DMS 273 (cell line): ENCODE results near the gene INPP5A.

Experiments used
- DNase-seq: peaks from one replicate; lab custom pipeline; 2025; ENCODE audit not compliant: unreplicated experiment; lab: John Stamatoyannopoulos, UW

Gene INPP5A

DNA sequence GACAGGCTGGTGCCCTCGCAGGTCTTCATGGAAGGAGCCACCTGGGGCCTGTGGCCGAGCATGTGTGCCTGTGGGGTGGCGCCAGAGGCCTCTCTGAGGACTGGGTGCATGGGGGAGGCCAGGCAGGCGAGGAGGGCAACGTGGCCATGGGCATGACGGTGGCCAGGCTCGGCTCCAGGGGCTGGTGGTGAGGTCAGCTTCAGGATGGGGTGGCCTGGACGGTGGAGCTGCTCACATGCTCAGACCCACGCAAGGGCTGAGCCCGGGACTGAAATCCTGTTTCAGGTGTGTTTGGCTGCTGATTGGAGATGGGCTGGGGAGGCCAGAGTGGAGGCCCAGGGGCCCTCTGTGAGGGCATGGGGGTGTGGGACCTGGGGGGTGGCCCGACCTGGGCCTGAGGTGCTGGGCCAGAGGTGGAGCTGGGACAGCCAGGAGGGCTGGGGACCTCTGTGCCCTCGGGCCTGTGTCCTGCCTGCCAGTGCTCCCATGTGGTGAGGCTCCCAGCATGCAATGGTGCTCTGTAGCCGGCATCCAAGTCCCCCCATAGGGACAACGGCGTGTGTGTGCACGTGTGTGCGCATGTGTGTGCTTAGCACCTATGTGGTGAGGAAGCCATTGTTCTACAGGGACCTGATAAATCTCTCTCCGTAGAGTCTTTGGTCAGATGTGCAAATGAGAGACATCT is 71.1 kb downstream of the INPP5A start:
- no peak for DNase-seq

DNA sequence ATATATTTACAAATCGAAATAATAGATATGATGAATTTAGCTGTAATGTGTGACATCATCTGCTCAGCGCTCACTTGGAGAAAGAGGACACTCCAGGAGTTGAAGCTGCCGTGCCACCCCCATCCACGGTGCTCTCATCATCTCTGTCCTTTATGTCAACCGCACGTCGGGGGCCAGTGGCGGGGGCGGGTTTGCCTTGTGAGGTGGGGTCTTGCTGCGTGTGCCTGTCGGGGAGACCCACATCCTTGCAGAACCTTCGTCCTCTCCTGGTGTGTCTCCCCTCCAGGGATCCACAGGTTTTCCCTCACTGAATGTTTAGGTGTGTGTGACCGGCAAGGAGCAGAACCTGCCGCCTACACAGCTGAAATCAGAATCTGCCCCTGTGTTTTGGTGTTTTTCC is 71.6 kb downstream of the INPP5A start:
- DNase-seq: no peak

DNA sequence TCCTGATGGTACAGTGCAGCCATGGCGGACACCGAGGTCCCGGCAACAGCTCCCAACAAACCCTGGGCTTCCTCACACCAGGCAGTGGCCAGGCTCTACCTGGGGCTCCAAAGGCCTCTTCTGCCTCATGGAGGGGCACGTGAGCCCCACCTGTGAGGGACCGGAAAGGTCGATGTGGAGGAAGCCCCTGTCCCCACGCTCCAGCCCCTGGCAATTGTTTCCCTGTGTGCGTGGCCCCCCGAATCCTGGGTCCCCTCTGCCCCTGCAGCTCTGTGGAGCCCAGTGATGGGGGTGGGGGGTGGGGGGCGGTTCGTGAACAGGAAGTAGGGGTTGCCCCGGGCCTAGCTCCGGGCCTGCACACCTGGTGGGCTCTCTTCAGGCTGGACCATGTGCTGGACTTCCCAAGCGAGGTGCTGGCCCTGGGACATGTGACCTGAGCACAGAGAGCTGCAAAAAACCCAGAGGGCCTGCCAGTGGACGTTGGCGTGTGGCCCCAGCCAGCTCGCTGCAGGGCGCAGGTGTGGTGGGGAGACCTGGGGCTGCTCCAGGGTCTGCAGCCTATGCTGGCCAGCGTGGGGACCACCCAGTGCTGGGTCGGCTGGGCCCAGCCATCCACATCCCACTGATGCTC is 72.6 kb downstream of the INPP5A start:
- DNase-seq: no peak

DNA sequence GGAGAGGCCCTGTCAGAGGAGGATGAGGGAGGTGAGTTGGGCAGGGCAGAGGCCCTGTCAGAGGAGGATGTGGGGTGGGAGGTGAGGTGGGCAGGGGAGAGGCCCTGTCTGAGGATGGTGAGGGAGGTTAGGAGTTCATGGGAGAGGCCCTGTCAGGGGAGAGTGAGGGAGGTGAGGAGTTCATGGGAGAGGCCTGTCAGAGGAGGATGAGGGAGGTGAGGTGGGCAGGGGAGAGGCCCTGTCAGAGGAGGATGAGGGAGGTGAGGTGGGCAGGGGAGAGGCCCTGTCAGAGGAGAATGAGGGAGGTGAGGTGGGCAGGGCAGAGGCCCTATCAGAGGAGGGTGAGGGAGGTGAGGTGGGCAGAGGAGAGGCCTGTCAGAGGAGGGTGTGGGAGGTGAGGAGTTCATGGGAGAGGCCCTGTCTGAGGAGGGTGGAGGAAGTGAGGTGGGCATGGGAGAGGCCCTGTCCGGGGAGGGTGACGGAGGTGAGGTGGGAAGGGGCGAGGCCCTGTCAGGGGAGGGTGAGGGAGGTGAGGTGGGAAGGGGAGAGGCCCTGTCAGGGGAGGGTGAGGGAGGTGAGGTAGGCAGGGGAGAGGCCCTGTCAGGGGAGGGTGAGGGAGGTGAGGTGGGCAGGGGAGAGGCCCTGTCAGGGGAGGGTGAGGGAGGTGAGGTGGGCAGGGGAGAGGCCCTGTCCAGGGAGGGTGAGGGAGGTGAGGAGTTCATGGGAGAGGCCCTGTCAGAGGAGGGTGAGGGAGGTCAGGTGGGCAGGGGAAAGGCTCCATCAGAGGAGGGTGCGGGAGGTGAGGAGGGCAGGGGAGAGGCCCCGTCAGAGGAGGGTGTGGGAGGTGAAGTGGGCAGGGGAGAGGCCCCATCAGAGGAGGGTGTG is 73.7 kb downstream of the INPP5A start:
- no peak for DNase-seq

DNA sequence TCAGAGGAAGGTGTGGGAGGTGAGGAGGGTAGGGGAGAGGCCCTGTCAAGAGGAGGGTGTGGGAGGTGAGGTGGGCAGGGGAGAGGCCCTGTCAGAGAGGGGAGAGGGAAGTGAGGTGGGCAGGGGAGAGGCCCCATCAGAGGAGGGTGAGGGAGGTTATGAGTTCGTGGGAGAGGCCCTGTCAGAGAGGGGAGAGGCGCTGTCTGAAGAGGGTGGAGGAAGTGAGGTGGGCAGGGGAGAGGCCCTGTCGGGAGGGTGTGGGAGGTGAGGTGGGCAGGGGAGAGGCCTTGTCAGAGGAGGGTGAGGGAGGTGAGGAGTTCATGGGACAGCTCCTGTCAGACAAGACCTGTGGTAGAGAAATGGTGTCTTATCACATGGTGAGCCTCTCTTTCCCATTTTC is 74.4 kb downstream of the INPP5A start:
- no peak for DNase-seq

DNA sequence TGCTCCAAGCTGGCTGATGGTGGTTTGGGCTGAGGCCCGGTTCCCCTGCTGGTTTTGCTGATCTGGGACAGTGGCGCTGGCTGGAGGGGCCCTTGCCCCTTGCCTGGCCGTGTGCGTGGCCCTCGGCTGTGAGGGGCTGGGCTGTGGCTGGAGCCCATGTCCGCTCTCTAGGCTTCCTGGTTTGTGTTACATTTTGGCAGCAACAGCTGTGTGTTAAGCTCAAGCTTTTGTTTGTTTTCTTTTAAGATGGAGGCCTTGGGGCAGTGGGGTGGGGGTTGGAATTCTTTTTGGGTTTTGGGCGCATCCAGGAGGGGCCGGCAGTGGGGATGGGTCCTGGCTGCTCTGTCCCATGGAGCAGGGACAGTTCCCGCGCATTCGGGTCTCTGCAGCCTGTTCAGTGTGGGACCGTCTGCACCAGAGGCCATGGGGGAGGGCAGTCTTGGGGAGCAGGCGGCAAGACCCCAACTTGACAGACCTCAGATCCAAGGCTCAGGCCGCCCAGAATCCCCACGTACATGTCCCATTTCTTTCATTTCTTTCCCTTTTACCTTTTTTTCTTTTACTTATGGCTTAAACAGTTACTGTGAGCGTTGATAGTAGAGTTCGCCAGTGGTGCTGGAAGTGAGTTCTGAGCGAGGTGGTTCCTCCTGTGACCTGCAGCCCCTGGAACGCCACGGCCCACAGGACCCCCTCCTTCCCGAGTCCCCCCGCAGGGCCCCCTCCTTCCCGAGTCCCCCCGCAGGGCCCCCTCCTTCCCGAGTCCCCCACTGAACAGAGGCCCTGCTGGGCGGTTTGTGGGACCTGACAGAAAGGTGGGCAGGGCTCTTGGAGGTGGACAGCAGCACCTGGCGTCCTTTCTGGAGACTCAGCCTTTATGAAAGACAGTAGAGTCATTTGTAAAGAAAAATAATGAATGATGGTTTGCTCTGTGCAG is 75.3 kb downstream of the INPP5A start:
- no peak for DNase-seq

DNA sequence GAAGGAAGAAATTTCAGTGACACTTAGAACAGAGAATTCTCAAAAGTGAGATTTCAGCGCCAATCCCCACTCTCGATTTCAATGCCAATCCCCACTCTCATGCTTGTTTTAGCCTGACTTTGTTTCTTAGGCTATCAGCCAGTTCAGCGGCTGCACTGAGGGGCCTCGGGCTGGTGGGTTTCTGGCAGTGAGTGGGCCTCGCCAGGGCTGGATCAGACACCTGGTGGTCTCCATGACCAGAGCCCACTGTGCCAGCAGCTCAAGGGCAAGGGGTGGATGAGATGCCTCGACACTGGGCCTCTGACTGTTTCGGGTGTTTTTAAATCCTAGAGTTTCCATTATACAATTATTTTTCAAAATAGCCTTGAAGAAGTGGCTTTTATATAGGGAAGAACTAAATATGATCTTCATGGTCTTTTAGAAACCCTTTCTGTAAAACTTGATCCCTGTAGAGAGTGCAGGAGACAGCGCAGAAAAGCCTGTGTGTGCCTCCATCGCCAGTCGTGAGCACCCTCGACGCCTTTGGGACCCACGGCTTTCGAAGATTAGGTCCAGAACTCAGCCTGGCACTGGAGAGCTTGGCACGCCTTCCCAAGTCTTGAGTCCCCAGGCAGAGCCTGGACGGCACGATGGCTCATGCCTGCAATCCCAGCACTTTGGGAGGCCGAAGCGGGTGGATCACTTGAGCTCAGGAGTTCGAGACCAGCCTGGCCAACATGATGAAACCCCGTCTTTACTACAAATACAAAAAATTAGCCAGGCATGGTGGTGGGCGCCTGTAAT is 76.2 kb downstream of the INPP5A start:
- DNase-seq: no peak

DNA sequence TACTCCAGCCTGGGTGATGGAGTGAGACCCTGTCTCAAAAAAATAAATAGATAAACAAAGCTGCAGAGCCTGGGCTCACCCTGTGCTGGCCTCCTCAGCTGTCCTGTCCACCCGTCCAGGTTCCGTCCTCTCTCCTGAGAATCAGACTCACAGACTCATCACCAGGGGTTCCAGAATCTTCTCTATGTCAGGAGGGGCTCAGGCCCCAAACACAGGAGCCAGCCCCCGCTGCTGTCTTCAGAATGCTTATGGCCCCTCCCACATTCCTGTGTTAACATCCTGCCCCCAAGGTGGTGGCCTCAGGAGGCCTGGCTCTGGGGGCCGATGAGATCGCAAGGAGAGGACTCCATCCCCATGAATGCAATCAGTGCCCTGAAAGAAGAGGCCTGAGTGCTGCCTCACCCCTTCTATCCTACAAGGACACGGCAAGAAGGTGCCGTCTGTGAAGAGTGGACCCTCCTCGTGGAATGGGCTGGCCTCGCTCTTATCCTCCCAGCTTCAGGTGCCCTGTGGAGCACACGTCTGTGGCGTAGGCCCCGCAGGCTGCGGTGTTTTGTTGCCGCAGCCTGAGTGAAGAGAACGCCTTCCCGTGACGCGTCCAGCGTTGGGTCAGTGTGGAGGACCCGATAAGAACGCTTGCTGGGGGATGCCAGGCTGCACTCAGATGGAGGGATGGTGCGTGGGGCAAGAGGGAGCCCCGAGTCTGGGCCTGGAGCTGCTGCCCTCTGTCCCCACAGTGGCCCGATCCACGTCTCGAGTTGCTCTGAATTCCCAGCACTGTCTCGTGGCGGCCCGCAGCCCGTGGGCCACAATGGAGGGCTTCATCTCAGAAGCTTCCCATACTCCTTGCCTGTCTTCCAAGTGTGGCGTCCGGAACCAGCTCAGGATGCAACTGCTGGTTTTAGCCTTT is 77.1 kb downstream of the INPP5A start:
- no peak for DNase-seq

DNA sequence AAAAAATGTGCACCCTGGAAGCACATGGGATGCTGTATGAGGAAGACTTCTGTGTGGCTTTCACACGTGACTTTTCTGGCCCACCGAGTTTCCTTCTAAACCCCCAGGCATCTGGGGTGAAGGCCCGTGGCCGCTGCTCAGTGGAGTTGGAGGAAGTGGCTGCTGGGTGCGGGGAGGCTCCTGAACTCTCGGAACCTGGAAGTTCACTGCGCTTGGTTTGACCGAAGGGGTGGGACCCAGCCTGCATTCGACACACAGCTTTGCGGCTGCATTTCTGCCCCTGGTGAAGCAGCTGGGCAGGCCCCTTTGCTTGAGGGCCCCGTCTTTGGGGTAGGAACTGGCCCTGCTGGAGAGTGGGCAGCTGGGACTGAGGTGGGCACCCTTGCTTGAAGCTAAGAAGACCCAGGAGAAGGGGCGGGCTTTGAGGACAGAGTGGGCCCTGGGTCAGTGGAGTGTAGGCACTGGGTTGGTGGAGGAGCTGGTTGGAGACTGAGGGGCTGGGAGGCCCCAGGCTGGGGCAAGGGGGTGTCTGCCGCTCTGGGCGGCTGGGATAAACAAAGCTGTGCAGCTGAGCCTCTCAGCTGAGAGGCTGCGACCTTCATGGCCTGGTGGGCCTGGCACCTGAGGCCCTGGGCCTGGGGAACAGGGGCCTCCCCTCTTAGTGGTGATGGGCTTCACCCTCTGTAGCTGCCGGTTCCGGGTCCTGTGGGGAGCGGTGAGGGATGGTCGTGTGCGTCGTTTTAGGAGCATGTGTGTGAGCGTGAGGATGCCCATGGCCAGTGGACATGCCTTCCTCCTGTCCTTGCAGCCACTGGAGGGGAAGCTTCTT is 78.0 kb downstream of the INPP5A start:
- no peak for DNase-seq

DNA sequence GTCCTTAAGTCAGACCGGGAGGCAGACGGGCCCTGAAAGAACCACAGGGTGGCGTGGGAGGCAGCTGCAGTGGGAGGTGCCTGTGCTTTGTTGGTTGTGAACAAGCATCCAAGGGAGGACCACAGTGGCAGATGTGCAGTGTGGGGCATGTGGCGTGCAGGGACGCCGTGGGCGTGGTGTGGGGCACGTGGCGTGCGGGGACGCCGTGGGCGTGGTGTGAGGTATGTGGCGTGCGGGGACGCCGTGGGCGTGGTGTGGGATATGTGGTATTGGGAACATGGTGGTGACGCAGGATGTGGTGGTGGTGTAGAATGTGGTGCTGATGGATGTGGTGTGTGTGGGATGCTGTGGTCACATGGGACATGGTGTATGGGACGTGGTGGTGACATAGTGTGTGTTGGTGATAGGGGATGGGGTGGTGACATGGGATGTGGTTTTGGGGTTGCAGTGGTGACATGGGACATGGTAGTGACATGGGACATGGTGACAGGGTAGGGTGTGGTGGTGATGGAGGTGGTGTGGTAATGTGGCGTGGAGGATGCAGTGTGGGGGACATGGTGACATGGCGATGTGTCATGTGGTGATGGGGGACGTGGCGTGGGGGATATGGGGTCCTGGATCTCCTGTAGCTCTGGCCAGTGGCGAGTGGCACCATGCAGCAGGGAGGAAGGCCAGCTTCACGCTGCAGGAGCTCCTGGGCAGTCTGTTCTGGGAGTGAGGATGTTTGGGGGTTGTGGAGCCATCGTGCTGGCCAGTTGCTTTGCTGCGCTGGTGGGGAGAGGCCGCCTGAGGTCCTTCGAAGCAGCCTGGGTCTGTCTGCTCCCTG is 78.8 kb downstream of the INPP5A start:
- no peak for DNase-seq

DNA sequence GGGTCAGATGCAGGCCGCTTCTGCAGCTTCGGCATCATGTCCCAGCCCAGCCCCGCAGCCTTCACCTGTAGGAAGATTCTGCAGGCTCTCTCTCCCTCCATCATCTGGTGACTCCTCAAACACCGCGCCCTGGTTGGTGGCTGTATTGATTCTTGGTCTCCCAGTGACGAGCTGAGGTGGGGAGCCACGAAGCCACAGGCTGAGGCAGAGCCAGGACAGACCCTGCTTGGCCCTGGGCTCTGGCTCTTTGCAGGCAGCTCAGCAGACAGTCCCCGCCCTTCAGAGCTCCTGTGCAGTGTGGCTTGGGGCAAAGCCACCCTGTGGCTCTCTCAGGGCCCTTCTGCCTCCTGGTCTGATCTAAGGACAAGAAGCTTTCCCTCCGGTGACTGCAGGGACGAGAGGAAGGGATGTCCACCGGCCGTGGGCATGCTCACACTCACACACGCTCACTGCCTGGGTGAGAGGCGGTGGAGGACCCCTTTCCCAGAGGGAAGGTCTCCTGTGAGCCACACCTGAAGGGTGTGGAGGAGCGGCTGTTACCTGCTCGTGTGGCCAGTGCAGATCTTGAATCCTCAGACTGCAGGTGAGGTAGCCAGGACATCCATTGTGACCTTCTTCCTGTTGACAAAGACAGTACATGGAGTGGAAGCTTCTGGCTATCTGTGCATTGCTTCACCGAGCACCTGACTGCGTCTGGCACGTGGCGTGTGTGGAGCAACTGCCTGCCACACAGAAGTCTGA is 79.6 kb downstream of the INPP5A start:
- DNase-seq: no peak

DNA sequence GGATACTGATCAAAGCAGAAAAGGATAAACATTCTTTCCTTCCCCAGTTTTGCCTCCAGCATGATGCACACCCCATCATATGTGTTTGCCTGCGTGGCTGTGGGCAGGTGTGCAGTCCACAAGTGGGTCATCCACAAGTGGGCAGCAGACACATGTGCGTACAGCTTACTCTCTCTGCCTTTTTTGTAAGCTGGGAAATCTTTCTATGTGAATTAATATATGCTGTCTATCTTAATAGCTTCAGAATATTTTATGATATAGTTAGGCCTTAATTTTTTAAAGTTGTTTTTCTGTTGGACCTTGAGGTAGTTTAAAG is 80.1 kb downstream of the INPP5A start:
- DNase-seq: no peak

DNA sequence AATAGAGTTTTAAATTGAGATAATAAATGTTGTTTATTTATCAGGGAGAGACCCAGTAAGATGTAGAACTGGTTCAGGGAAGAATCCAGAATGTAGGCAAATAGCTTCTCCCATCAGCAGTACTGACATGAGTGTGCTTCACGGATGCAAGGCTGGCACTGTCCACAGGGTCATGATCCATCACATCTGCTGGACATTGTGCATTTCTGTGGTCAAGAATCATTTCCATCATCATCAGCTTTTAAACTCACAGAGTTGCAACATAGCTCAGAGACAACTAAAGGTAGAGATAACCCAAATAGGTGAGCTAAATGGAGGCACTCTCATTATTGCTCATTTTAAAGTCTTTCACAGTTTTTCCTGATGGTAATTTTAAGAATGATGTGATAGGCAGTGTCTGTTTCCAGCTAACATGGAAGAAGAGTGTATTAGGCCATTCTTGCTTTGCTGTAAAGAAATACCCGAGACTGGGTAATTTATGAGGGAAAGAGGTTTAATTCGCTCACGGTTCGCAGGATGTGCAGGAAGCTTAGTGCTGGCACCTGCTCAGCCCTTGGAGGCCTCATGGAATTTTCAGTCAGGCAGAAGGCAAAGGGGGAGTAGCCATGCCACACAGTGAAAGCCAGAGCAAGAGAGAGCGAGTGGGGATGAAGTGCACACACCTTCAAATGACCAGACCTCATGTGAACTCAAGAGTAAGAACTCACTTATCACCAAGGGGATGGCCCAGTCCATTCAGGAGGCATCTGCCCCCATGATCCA is 80.8 kb downstream of the INPP5A start:
- no peak for DNase-seq

DNA sequence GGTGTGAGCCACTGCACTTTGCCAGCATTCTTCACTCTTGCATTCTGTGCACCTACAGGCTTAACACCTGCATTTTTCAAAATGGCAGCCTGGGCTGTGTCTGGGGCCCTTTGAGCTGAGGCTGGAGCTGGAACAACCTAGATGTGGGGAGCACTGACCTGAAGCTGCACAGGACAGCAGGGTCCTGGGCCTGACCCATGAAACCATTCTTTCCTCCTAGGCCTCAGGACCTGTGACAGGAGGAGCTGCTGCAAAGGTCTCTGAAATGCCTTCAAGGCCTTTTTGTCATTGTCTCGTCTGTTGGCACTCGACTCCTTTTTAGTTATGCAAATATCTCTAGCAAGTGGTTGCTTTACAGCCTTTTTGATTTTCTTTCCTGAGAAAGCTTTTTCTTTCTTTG is 82.3 kb downstream of the INPP5A start:
- no peak for DNase-seq

DNA sequence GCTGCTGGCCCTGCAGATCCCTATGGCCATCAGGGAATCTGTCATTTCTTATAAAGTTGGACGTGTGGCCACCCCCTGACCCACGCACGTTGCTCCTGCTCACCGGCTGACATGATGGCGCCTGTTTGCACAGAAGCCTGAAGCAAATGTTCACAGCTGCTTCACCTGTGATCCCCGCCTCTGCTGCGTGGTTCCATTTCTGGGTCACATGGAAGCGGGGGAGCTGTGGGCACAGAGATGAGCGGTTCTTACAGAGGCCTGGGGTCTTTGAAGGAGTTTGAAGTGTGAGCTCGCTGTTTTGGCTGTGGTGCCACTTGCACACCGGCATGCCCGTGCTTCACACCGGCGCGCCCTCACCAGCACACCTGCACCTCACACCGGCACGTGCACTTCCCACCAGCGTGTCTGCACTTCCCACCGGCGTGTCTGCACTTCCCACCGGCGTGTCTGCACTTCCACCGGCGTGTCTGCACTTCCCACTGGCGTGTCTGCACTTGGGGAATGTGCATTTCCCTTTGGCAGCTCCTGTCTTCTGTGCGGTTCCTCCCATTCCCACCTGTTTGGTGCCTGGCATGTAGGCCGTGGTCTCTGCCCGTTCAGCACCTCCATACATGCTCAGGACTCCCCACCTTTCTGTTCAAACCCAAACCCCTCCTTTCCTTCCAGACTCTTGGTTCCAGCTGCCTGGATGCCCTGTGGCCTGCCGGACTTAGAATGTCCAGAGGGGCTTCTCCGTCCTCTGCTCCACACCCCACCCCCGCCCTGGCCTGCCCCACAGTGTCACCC is 86.7 kb downstream of the INPP5A start:
- DNase-seq: no peak
